ENCODE results near the gene PTPRN2.

DNA sequence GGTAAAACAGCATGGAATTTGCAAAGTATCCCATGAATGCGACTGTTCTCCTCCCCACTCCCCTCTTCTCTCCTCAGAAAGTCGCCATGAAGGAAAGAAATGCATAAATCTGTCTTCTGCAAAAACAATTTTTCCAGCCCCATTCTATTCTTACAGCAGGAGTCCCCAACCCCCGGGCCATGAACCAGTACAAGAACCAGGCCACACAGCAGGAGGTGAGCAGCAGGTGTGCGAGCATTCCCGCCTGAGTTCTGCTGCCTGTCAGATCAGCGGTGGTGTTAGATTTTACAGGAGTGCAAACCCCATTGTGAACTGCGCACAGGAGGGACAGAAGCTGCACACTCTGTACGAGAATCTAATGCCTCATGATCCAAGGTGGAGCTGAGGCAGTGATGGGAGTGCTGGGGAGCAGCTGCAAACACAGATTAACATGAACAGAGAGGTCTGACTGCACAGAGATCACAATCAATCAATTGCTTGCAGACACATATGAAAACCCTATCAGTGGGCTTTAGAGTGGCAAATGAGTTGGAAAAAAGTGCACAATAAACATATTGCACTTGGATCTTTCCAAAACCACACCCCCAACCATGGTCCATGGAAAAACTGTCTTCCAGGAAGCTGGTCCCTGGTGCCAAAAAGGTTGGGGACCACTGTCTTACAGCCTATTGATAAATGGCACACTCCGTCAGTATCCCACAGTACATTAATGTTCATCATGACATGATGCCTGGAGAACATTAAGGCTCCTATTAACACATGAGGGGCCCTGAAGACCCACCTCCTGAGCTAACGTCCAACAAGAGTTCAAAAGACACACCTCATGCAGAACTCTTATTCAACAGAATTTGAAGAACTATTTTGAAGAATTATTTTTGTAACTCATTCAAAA is 205.0 kb downstream of the PTPRN2 start:
- TF ChIP-seq ZNF384 (IDR thresholded peaks at IDR 0.05) (no peak), FOXM1 (IDR thresholded peaks at IDR 0.05; ENCODE audit: borderline replicate concordance) (no peak), BHLHE40 (IDR thresholded peaks at IDR 0.05; ENCODE audit: borderline replicate concordance) (no peak), HDGF (IDR thresholded peaks at IDR 0.05; ENCODE audit: borderline replicate concordance) (no peak)
